ENCODE measurements around the gene ACSL3. TPM values are rescaled to one million over a fixed set of nuclear protein-coding genes. Genes with fewer than 3 reads are reported as not detected.
"Not testable (repeated sequence)": the region's sequence is repeated elsewhere in the genome, so short reads cannot be mapped to it uniquely, and the experiment has no call there.

The ACSL3 gene
- total RNA-seq, 1 donor from 2014 or later, result 87.0 TPM

DNA sequence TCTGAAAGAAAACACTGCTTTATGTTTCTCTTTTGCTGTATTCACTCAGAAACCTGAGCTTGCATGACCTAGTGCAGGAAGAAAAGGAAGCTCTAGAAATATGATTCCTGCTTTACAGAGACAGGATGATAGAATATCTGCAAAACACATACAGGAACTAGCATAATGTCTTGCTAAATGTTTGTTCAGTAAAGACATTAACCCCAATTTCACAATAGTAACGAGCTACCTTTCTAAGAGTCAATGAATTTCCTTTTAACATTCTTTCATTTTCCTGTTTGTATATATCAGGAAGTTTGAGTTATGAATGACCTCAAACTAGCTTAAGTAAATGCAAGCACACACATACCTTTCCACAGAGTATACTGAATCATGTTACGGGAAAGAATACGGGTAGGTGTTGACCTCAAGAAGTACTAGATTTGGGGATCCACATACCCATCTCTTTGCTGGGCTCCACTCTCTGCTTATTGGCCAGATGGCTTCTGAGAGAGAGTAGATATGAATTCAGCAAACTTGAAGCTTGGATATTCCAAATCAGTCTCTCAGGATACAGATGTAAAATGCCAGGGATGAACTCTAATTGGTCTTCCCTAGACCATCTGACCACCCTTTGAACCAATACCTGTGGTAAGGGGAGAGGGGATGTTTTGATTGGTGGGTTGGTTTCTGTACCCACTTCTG, 18.2 kb upstream of the ACSL3 start:
- no peaks in the 10 kb centered on the region for H3K36me3 Mint-ChIP-seq (ENCODE audit: unreplicated experiment)
- TF ChIP-seq, protein P1, sequence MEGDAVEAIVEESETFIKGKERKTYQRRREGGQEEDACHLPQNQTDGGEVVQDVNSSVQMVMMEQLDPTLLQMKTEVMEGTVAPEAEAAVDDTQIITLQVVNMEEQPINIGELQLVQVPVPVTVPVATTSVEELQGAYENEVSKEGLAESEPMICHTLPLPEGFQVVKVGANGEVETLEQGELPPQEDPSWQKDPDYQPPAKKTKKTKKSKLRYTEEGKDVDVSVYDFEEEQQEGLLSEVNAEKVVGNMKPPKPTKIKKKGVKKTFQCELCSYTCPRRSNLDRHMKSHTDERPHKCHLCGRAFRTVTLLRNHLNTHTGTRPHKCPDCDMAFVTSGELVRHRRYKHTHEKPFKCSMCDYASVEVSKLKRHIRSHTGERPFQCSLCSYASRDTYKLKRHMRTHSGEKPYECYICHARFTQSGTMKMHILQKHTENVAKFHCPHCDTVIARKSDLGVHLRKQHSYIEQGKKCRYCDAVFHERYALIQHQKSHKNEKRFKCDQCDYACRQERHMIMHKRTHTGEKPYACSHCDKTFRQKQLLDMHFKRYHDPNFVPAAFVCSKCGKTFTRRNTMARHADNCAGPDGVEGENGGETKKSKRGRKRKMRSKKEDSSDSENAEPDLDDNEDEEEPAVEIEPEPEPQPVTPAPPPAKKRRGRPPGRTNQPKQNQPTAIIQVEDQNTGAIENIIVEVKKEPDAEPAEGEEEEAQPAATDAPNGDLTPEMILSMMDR (IDR thresholded peaks at IDR 0.05; ENCODE audit: partially characterized antibody, unreplicated experiment), result no peak

DNA sequence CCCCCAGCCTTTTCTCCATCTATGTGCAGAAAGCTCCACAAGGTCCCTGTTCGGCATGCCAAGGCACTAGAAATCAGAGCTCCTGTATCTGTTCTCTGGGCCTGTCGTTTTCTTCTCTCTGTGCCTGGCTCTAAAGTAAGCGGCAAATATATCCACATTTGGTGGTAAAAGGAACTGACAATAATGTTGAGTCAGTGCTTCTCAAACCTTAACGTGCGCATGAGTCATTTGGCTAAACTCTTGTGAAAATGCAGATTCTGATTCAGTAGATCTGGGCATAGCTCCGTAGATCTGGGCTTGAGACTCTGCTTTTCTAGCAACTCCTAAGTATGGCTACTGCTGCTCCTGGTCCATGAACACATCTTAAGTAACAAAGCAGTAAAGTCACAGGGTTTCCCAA, 16.5 kb upstream of the ACSL3 start:
- no peak overlapping the region for H3K27ac Mint-ChIP-seq (ENCODE audit: unreplicated experiment)

More for the DNA sequence above, 18.2 kb upstream of the ACSL3 start:
- Mint-ChIP-seq H3K4me3 (ENCODE audit: unreplicated experiment) (no peak overlapping the region), H3K27ac (ENCODE audit: unreplicated experiment) (no peak overlapping the region), H3K4me1 (ENCODE audit: low read depth, unreplicated experiment) (no peaks in the 10 kb centered on the region), H3K27me3 (ENCODE audit: unreplicated experiment) (no peaks in the 10 kb centered on the region), H3K9me3 (ENCODE audit: unreplicated experiment) (no peaks in the 10 kb centered on the region)
- DNase-seq, result no peak

DNA sequence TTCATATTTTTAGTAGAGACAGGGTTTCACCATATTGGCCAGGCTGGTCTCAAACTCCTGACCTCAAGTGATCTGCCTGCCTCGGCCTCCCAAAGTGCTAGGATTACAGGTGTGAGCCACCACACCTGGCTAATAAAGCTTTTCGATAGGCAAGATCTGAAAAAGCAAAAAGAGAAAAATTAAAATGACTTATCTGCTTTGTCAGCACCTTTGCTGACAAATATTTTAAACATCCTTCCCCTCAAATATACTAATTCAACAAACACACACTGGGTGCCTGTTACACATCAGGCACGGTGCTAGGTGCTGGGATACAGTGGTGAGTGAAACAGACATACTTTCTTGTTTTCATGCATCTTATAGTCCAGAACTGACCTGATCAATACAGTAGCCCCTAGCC, 15.5 kb upstream of the ACSL3 start:
- H3K9me3 Mint-ChIP-seq (ENCODE audit: unreplicated experiment); H3K36me3 Mint-ChIP-seq (ENCODE audit: unreplicated experiment); H3K27ac Mint-ChIP-seq (ENCODE audit: unreplicated experiment); H3K4me1 Mint-ChIP-seq (ENCODE audit: low read depth, unreplicated experiment); H3K27me3 Mint-ChIP-seq (ENCODE audit: unreplicated experiment); H3K4me3 Mint-ChIP-seq (ENCODE audit: unreplicated experiment); DNase-seq: not testable (repeated sequence)

More for the DNA sequence above, 16.5 kb upstream of the ACSL3 start:
- H3K36me3 Mint-ChIP-seq (ENCODE audit: unreplicated experiment), result no peaks in the 10 kb centered on the region
- no peaks in the 10 kb centered on the region for H3K4me1 Mint-ChIP-seq (ENCODE audit: low read depth, unreplicated experiment)
- H3K9me3 Mint-ChIP-seq (ENCODE audit: unreplicated experiment), result no peaks in the 10 kb centered on the region
- H3K4me3 Mint-ChIP-seq (ENCODE audit: unreplicated experiment), result no peak overlapping the region
- TF ChIP-seq, protein P1 (IDR thresholded peaks at IDR 0.05; ENCODE audit: partially characterized antibody, unreplicated experiment), result no peak
- DNase-seq, result no peak
- no peaks in the 10 kb centered on the region for H3K27me3 Mint-ChIP-seq (ENCODE audit: unreplicated experiment)

DNA sequence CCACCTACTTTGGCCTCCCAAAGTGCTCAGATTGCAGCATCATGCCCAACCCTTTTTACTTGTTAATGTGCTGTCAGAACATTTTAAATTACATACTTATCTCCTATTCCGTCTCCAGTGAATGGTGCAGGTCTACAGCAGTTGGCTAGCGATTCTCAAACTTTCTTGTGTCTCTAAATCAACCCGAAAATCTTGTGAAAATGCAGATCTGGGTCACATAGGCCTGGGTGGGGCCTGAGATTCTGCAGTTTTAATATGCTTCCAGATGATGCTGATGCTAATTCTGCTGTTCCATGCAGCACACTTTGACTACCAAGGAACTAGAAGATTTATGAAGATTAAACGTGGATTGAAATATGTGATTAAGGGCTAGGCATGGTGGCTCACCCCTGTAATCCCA, 14.8 kb upstream of the ACSL3 start:
- Mint-ChIP-seq H3K4me3 (ENCODE audit: unreplicated experiment) (no peak overlapping the region), H3K27ac (ENCODE audit: unreplicated experiment) (no peak overlapping the region), H3K4me1 (ENCODE audit: low read depth, unreplicated experiment) (no peaks in the 10 kb centered on the region), H3K36me3 (ENCODE audit: unreplicated experiment) (no peaks in the 10 kb centered on the region), H3K27me3 (ENCODE audit: unreplicated experiment) (no peaks in the 10 kb centered on the region), H3K9me3 (ENCODE audit: unreplicated experiment) (no peaks in the 10 kb centered on the region)
- no peak for DNase-seq
- TF ChIP-seq, protein P1 (IDR thresholded peaks at IDR 0.05; ENCODE audit: partially characterized antibody, unreplicated experiment), result no peak

- H3K4me1 Mint-ChIP-seq (ENCODE audit: low read depth, unreplicated experiment); H3K36me3 Mint-ChIP-seq (ENCODE audit: unreplicated experiment); DNase-seq; H3K9me3 Mint-ChIP-seq (ENCODE audit: unreplicated experiment); H3K4me3 Mint-ChIP-seq (ENCODE audit: unreplicated experiment); H3K27me3 Mint-ChIP-seq (ENCODE audit: unreplicated experiment); H3K27ac Mint-ChIP-seq (ENCODE audit: unreplicated experiment): not testable (repeated sequence)
These were observed 12.8 kb upstream of the ACSL3 start for GRCh38 chr2:222848031-222848430.

DNA sequence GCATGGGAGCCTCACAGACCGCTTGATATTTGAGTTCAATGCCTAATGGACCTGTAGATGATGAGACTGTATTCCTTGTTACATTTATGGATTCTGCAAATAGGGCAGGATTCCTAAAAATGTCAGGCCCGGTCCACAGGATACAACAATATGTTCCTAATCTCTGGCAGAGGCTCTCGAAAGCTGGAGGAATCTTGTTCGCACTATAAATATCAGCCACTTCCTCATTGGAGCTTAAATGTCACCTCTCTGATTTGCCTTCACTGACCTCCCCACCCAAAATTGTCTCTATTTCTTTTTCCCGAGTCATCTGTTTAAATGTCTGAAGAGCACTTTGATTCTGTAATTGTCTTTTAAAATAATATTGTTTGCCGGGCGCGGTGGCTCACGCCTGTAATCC, 12.0 kb upstream of the ACSL3 start:
- TF ChIP-seq, protein P1 (IDR thresholded peaks at IDR 0.05; ENCODE audit: partially characterized antibody, unreplicated experiment), result no peak
- no peak overlapping the region for H3K4me3 Mint-ChIP-seq (ENCODE audit: unreplicated experiment)
- H3K27ac Mint-ChIP-seq (ENCODE audit: unreplicated experiment), result no peak overlapping the region
- DNase-seq, result no peak
- H3K9me3 Mint-ChIP-seq (ENCODE audit: unreplicated experiment), result no peaks in the 10 kb centered on the region
- no peaks in the 10 kb centered on the region for H3K36me3 Mint-ChIP-seq (ENCODE audit: unreplicated experiment)
- no peaks in the 10 kb centered on the region for H3K4me1 Mint-ChIP-seq (ENCODE audit: low read depth, unreplicated experiment)
- no peaks in the 10 kb centered on the region for H3K27me3 Mint-ChIP-seq (ENCODE audit: unreplicated experiment)

Data from glutamatergic neuron (in vitro differentiated cells).